Measurements from ENCODE around the gene CRTAC1. TPM values are rescaled to one million over a fixed set of nuclear protein-coding genes. Genes with fewer than 3 reads are reported as not detected.

The CRTAC1 gene
- total and polyA plus RNA-seq, 8 donors = 0.24 to 1.3 (median 0.81) TPM

DNA sequence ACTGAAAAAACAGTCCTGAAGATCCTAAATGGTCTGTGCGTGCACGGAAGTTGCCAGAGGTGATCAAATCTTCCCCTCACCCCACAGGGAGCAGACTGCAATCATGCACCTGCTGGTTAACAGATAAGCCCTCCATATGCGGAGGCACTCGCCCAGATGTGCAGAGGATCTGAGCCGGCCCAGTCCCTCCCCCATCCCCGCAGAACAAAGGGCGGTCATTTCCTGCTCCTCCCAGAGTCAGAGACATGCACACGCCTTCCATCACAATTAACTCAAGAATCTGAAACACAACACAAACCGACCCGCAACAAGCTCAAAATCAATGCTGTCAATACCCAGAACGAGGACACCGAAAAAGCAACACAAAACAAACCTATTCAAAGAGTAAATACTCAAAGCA, 24.2 kb downstream of the CRTAC1 start:
- ATAC-seq (peak in 3 of 4 donors; percentile 53 to 61 (median 55)), DNase-seq (peak in 1 of 6 donors; percentile 16), FAIRE-seq (no peak)
- WGBS, 2 donors = 4 to 6% methylated on average over 12 of the region's 12 CpGs
- H3K9me3 ChIP-seq = no peaks in the 10 kb centered on the region
- intact Hi-C loops (cut with DNase I) = no loop called here
- no peak overlapping the region for H3K27ac ChIP-seq
- TF ChIP-seq, protein P1, sequence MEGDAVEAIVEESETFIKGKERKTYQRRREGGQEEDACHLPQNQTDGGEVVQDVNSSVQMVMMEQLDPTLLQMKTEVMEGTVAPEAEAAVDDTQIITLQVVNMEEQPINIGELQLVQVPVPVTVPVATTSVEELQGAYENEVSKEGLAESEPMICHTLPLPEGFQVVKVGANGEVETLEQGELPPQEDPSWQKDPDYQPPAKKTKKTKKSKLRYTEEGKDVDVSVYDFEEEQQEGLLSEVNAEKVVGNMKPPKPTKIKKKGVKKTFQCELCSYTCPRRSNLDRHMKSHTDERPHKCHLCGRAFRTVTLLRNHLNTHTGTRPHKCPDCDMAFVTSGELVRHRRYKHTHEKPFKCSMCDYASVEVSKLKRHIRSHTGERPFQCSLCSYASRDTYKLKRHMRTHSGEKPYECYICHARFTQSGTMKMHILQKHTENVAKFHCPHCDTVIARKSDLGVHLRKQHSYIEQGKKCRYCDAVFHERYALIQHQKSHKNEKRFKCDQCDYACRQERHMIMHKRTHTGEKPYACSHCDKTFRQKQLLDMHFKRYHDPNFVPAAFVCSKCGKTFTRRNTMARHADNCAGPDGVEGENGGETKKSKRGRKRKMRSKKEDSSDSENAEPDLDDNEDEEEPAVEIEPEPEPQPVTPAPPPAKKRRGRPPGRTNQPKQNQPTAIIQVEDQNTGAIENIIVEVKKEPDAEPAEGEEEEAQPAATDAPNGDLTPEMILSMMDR (IDR thresholded peaks at IDR 0.05) = no peak
- H3K4me3 ChIP-seq = no peak overlapping the region
- H3K4me1 ChIP-seq = no peaks in the 10 kb centered on the region
- no peaks in the 10 kb centered on the region for H3K27me3 ChIP-seq
- H3K36me3 ChIP-seq = no peaks in the 10 kb centered on the region

- TF ChIP-seq, protein P1 (IDR thresholded peaks at IDR 0.05) = no peak
- Histone ChIP-seq H3K4me3 (no peak overlapping the region), H3K27me3 (no peaks in the 10 kb centered on the region), H3K4me1 (no peaks in the 10 kb centered on the region), H3K27ac (no peak overlapping the region), H3K36me3 (no peaks in the 10 kb centered on the region), H3K9me3 (no peaks in the 10 kb centered on the region)
- ATAC-seq (no peak), DNase-seq (no peak), FAIRE-seq (no peak)
- intact Hi-C loops (cut with DNase I) = no loop called here
- 87 to 89% methylated on average over 9 of the region's 9 CpGs for WGBS, 2 donors
Measured at GRCh38 chr10:98001736-98002135, 28.7 kb downstream of the CRTAC1 start.

- TF ChIP-seq, protein P1 (IDR thresholded peaks at IDR 0.05) = no peak
- FAIRE-seq (no peak), DNase-seq (no peak), ATAC-seq (no peak)
- Histone ChIP-seq H3K36me3 (no peaks in the 10 kb centered on the region), H3K27me3 (no peaks in the 10 kb centered on the region), H3K4me1 (no peaks in the 10 kb centered on the region), H3K27ac (no peak overlapping the region), H3K9me3 (no peaks in the 10 kb centered on the region), H3K4me3 (no peak overlapping the region)
- 92 to 96% methylated on average over 11 of the region's 11 CpGs for WGBS, 2 donors
- intact Hi-C loops (cut with DNase I) = no loop called here
Measured at GRCh38 chr10:98000346-98000745, 30.1 kb downstream of the CRTAC1 start.

DNA sequence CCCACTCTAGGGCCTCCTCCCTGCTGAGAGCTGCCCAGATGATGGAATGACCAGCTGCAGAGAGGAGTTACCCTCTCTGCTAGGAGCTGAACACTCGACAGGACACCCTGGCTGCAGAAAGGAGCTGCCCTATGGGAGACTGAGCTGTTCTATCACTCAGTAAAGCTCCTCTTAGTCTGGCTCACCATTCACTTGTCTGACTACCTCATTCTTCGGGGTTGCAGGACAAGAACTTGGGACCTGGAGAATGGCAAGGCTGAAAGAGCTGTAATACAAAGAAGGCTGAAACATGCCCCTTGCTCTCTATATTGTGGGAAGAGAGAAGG, 30.5 kb downstream of the CRTAC1 start:
- FAIRE-seq (no peak), ATAC-seq (no peak), DNase-seq (no peak)
- Histone ChIP-seq H3K27ac (no peak overlapping the region), H3K27me3 (no peaks in the 10 kb centered on the region), H3K36me3 (no peaks in the 10 kb centered on the region), H3K9me3 (no peaks in the 10 kb centered on the region), H3K4me1 (no peaks in the 10 kb centered on the region), H3K4me3 (no peak overlapping the region)
- TF ChIP-seq, protein P1 (IDR thresholded peaks at IDR 0.05) = no peak
- intact Hi-C loops (cut with DNase I) = no loop called here
- 78 to 79% methylated on average over 2 of the region's 2 CpGs for WGBS, 2 donors

- FAIRE-seq = no peak
- no peak for ATAC-seq
- H3K9me3 ChIP-seq = no peaks in the 10 kb centered on the region
- WGBS, 2 donors = 76 to 87% methylated on average over 10 of the region's 10 CpGs
- no peak for DNase-seq
- no peaks in the 10 kb centered on the region for H3K4me1 ChIP-seq
- no peaks in the 10 kb centered on the region for H3K36me3 ChIP-seq
- H3K27me3 ChIP-seq = no peaks in the 10 kb centered on the region
- intact Hi-C loops (cut with DNase I) = no loop called here
- H3K27ac ChIP-seq = no peak overlapping the region
- TF ChIP-seq, protein P1 (IDR thresholded peaks at IDR 0.05) = no peak
- no peak overlapping the region for H3K4me3 ChIP-seq
Measured at GRCh38 chr10:97999066-97999922, 31.1 kb downstream of the CRTAC1 start.
